HepG2 (cell line): Measurements from ENCODE around the gene LYPLA2. TPM values are rescaled to one million over a fixed set of nuclear protein-coding genes. Genes with fewer than 3 reads are reported as not detected.
"Not testable (repeated sequence)": the region's sequence is repeated elsewhere in the genome, so short reads cannot be mapped to it uniquely, and the experiment has no call there.

Experiments
- ATAC-seq: fragments of 200-7000 bp; cut with Tn5 transposase; 3 replicates; pipeline ENCODE4 v1.9.1; 2020; ENCODE audit warnings: mild to moderate bottlenecking, moderate library complexity
- BruUV-seq: library from RNA; stranded (reverse); fragments of 400-500 nt; replicated peaks from 2 replicates; lab custom pipeline; 2021; lab: Mats Ljungman, UMichigan
- CTCF ChIA-PET: fragments of 300-600 bp; formaldehyde crosslinking; extraction: SDS; loops from one replicate; lab custom pipeline; 2021; ENCODE audit warnings: low total read pairs, inconsistent platforms, low intra/inter-chr PET ratio; lab: Yijun Ruan, JAX
- POLR2A ChIA-PET: fragments of 350-600 bp; sonication (Branson Sonifier 250); formaldehyde crosslinking; loops from one replicate; lab custom pipeline; 2020; ENCODE audit warnings: antibody characterized with exemption, inconsistent platforms; lab: Yijun Ruan, JAX
- DNase-seq: peaks from one replicate; pipeline ENCODE4 v3.0.0-alpha.2; 2015; ENCODE audit warnings: low spot score
- FAIRE-seq: peaks from 3 replicates; lab custom pipeline; 2011; peaks lifted over from hg19 to GRCh38; lab: Jason Lieb, UNC
- H2AFZ ChIP-seq: one replicate; pipeline ENCODE4 v1.6.1; 2011; ENCODE audit warnings: low read length, inconsistent platforms
- H3K27ac ChIP-seq: fragments of 300-600 bp; 3 replicates; pipeline ENCODE4 v1.8.0; 2011; ENCODE audit warnings: mixed run types, mild to moderate bottlenecking, mixed read lengths, low read length, inconsistent platforms; ENCODE audit not compliant: insufficient read depth; ENCODE audit errors: extremely low read length
- H3K27me3 ChIP-seq, 2 experiments: fragments of 200-600 bp in 1 of 2; 2 replicates in 1 of 2; 3 replicates in 1 of 2; pipeline versions ENCODE4 v1.6.0 to v1.8.0; 2011; ENCODE audit warnings: low read length in 2 of 2, mild to moderate bottlenecking in 2 of 2, moderate library complexity in 2 of 2, inconsistent platforms in 1 of 2; ENCODE audit not compliant: insufficient read depth in 2 of 2, control insufficient read depth in 1 of 2
- H3K36me3 ChIP-seq, 2 experiments: fragments of 200-600 bp in 1 of 2; replicated peaks in 1 of 2; 2 replicates in 1 of 2; 3 replicates in 1 of 2; pipeline versions ENCODE4 v1.5.1 to v1.8.0; 2011; ENCODE audit warnings: low read length in 2 of 2, inconsistent platforms in 1 of 2; ENCODE audit not compliant: insufficient read depth in 2 of 2, control insufficient read depth in 1 of 2
- H3K4me1 ChIP-seq: 2 replicates; pipeline ENCODE4 v1.5.1; 2012; ENCODE audit warnings: low read length, inconsistent platforms; ENCODE audit not compliant: insufficient read depth
- H3K4me2 ChIP-seq: 2 replicates; pipeline ENCODE4 v1.6.0; 2011; ENCODE audit warnings: low read depth, low read length, inconsistent platforms
- H3K4me3 ChIP-seq, 3 experiments: fragments of 200-600 bp in 1 of 3; sonication (generic), shearing (Covaris generic) in 1 of 3; replicated peaks in 1 of 3; 2 replicates each; pipeline ENCODE4 v1.5.1; 2011 to 2016; ENCODE audit warnings: low read length in 3 of 3, inconsistent platforms in 2 of 3, low read depth in 2 of 3, mild to moderate bottlenecking in 2 of 3, control low read depth in 1 of 3, mixed read lengths in 1 of 3; ENCODE audit not compliant: insufficient read depth in 1 of 3
- H3K79me2 ChIP-seq: one replicate; pipeline ENCODE4 v1.6.1; 2011; ENCODE audit warnings: low read length, inconsistent platforms; ENCODE audit not compliant: insufficient read depth
- H3K9ac ChIP-seq: 2 replicates; pipeline ENCODE4 v1.6.0; 2011; ENCODE audit warnings: mild to moderate bottlenecking, low read depth, low read length, inconsistent platforms; ENCODE audit not compliant: insufficient read depth
- H3K9me3 ChIP-seq: 2 replicates; pipeline ENCODE4 v1.5.1; 2012; ENCODE audit warnings: mild to moderate bottlenecking, low read length
- H4K20me1 ChIP-seq: 2 replicates; pipeline ENCODE4 v1.6.0; 2011; ENCODE audit warnings: inconsistent platforms, mild to moderate bottlenecking, low read length, moderate library complexity; ENCODE audit not compliant: insufficient read depth
- ZMYM3 ChIP-seq: sonication (generic); formaldehyde crosslinking; IDR thresholded peaks from 2 replicates; pipeline ENCODE4 v1.5.1; 2020; ENCODE audit warnings: mild to moderate bottlenecking, missing genetic modification reagents
- ZNF441 ChIP-seq: sonication (generic); formaldehyde crosslinking; IDR thresholded peaks from 2 replicates; pipeline ENCODE4 v1.7.0; 2021; ENCODE audit warnings: missing genetic modification reagents, borderline replicate concordance
- ZNF460 ChIP-seq: sonication (generic); formaldehyde crosslinking; IDR thresholded peaks from 2 replicates; pipeline ENCODE4 v1.5.1; 2020; ENCODE audit warnings: missing genetic modification reagents, mild to moderate bottlenecking, borderline replicate concordance
- WGBS: methylation state at CpG from one replicate; pipeline ENCODE4 v1.1.6; 2017; ENCODE audit warnings: low lambda C conversion rate; 5-methylcytosine and 5-hydroxymethylcytosine counted together
- in situ Hi-C: cut with HindIII; loops from 2 replicates; pipeline ENCODE4 v1.10.0; 2017; ENCODE audit warnings: low pct_unique_long_range_greater_than_20kb; ENCODE audit not compliant: extremely low pct_ligation_motif_present
- intact Hi-C: fragments of 100-400 bp; cut with micrococcal nuclease; formaldehyde crosslinking; loops from one replicate; pipeline ENCODE4 v1.10.0; 2022; ENCODE audit not compliant: unreplicated experiment
- polyA plus RNA-seq, 8 experiments: library from polyadenylated mRNA; depleted of rRNA in 3 of 8; stranded (reverse) in 7 of 8; unstranded in 1 of 8; fragments of >200 nt; fragmentation: Illumina TruSeq in 4 of 8; extraction: Trizol in 4 of 8; gene quantifications; 2 replicates each; pipeline versions ENCODE4 v1.2.1 to v1.2.3, GENCODE V29; 2011 to 2016; ENCODE audit warnings: low read depth in 4 of 8, missing spikeins in 1 of 8, mixed read lengths in 1 of 8; ENCODE audit not compliant: insufficient read depth in 1 of 8
- total RNA-seq, 5 experiments: library from RNA; depleted of rRNA; stranded (reverse); fragments of >200 nt; fragmentation: Illumina TruSeq; extraction: Trizol; gene quantifications; 2 replicates each; pipeline ENCODE4 v1.2.3, GENCODE V29; 2016; ENCODE audit warnings: low read depth in 1 of 5
- TF ChIP-seq, protein P1 (sequence below): sonication (generic); formaldehyde crosslinking; IDR thresholded peaks from 2 replicates; pipeline ENCODE4 v1.4.0; 2020; ENCODE audit warnings: missing genetic modification reagents, mild to moderate bottlenecking, borderline replicate concordance
- TF ChIP-seq, protein P2 (sequence below): sonication (generic); formaldehyde crosslinking; IDR thresholded peaks from 2 replicates; pipeline ENCODE4 v1.5.0; 2020; ENCODE audit warnings: mild to moderate bottlenecking, missing genetic modification reagents

LYPLA2 gene
- total and polyA plus RNA-seq, 2 of the 13 experiments (the other 11 are each of a cell fraction or from before 2014, with no cell fraction given), result 72.1 to 73.2 TPM

DNA sequence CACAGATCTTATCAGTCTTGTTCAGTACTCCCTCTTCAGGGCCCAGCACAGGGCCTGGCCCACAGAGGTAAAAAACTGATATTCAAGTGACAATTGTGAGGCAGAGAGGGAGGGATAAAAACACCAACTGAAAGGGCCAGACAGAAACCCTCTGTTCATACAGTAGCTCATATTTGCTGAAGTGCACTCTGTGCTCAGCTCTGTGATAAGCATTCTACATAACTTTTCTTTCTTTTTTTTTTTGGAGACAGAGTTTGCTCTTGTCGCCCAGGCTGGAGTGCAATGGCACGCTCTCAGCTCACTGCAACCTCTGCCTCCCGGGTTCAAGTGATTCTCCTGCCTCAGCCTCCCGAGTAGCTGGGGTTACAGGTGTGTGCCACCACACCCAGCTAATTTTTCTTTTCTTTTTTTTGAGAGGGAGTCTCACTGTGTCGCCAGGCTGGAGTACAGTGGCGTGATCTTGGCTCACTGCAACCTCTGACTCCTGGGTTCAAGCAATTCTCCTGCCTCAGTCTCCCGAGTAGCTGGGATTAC, 11.9 kb downstream of the LYPLA2 start:
- H3K4me3 ChIP-seq, in situ Hi-C loops, H3K4me2 ChIP-seq, FAIRE-seq, ATAC-seq, DNase-seq, H3K79me2 ChIP-seq, H3K27me3 ChIP-seq, H3K9me3 ChIP-seq, H4K20me1 ChIP-seq, CTCF ChIA-PET, H2AFZ ChIP-seq, BruUV-seq: not testable (repeated sequence)
- Histone ChIP-seq H3K27ac (peak overlapping the region; percentile 95), H3K9ac (peak overlapping the region; percentile 10; the same call in 1 of the 2 replicates), H3K36me3 (peaks cover under 1 to 11% of the 10 kb centered on the region in 2 experiments; a peak in 4 of 5 replicates), H3K4me1 (peaks cover 77% of the 10 kb centered on the region)
- intact Hi-C loops, result loop anchor here (5.0 kb wide), 1 partner anchor 64 kb away; the partner anchor contains the start of gene FUCA1
- TF ChIP-seq ZMYM3 (CRISPR knock-in tag), result peak; percentile 60; the same call in 1 of the 2 replicates
- peak; percentile 72; the same call in 1 of the 2 replicates for TF ChIP-seq ZNF460 (CRISPR knock-in tag)
- TF ChIP-seq ZNF441 (CRISPR knock-in tag), result 0 out of 2 replicates have a peak, but pooled peaks have one; percentile 53
- TF ChIP-seq, protein P1, sequence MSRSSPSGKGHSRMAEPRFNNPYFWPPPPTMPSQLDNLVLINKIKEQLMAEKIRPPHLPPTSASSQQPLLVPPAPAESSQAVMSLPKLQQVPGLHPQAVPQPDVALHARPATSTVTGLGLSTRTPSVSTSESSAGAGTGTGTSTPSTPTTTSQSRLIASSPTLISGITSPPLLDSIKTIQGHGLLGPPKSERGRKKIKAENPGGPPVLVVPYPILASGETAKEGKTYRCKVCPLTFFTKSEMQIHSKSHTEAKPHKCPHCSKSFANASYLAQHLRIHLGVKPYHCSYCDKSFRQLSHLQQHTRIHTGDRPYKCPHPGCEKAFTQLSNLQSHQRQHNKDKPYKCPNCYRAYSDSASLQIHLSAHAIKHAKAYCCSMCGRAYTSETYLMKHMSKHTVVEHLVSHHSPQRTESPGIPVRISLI (CRISPR knock-in tag), result peak; percentile 59; the same call in 1 of the 2 replicates
- TF ChIP-seq, protein P2, sequence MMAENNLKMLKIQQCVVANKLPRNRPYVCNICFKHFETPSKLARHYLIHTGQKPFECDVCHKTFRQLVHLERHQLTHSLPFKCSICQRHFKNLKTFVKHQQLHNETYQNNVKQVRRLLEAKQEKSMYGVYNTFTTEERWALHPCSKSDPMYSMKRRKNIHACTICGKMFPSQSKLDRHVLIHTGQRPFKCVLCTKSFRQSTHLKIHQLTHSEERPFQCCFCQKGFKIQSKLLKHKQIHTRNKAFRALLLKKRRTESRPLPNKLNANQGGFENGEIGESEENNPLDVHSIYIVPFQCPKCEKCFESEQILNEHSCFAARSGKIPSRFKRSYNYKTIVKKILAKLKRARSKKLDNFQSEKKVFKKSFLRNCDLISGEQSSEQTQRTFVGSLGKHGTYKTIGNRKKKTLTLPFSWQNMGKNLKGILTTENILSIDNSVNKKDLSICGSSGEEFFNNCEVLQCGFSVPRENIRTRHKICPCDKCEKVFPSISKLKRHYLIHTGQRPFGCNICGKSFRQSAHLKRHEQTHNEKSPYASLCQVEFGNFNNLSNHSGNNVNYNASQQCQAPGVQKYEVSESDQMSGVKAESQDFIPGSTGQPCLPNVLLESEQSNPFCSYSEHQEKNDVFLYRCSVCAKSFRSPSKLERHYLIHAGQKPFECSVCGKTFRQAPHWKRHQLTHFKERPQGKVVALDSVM, result 0 out of 2 replicates have a peak, but pooled peaks have one; percentile 35
- POLR2A ChIA-PET, result interaction anchor here (2.0 to 10.9 kb wide), 6 partner anchors 8 to 114 kb away, joined by 4 to 154 read pairs (median 41); partner anchors contain the start of genes FUCA1, HMGCL, LYPLA2 and PITHD1
- WGBS, result 79% methylated on average over 7 of the region's 7 CpGs
